ENCODE data around the gene CENPO.

- TF ChIP-seq, protein P1, sequence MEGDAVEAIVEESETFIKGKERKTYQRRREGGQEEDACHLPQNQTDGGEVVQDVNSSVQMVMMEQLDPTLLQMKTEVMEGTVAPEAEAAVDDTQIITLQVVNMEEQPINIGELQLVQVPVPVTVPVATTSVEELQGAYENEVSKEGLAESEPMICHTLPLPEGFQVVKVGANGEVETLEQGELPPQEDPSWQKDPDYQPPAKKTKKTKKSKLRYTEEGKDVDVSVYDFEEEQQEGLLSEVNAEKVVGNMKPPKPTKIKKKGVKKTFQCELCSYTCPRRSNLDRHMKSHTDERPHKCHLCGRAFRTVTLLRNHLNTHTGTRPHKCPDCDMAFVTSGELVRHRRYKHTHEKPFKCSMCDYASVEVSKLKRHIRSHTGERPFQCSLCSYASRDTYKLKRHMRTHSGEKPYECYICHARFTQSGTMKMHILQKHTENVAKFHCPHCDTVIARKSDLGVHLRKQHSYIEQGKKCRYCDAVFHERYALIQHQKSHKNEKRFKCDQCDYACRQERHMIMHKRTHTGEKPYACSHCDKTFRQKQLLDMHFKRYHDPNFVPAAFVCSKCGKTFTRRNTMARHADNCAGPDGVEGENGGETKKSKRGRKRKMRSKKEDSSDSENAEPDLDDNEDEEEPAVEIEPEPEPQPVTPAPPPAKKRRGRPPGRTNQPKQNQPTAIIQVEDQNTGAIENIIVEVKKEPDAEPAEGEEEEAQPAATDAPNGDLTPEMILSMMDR (IDR thresholded peaks at IDR 0.05 in 2 of 3, conservative IDR thresholded peaks at IDR 0.05 in 1 of 3; ENCODE audit: borderline replicate concordance in 1 of 3, insufficient read depth in 1 of 3, low read depth in 2 of 3, low read length in 2 of 3): no peak
- TF ChIP-seq, protein P2, sequence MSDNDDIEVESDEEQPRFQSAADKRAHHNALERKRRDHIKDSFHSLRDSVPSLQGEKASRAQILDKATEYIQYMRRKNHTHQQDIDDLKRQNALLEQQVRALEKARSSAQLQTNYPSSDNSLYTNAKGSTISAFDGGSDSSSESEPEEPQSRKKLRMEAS (IDR thresholded peaks at IDR 0.05): no peak
- TF ChIP-seq FOSL1 (IDR thresholded peaks at IDR 0.05; ENCODE audit: low read depth): no peak
- no peak for TF ChIP-seq EZH2 (IDR thresholded peaks at IDR 0.05)
- TF ChIP-seq POLR2AphosphoS5 (IDR thresholded peaks at IDR 0.05; ENCODE audit: low read depth, low read length): no peak
- TF ChIP-seq JUND (IDR thresholded peaks at IDR 0.05): no peak
- TF ChIP-seq CEBPB (IDR thresholded peaks at IDR 0.05; ENCODE audit: low read depth): no peak
- no peak for TF ChIP-seq POLR2A (IDR thresholded peaks at IDR 0.05; ENCODE audit: borderline replicate concordance, extremely low read depth, insufficient read depth, insufficient read length)
- no peak for TF ChIP-seq SP1 (IDR thresholded peaks at IDR 0.05; ENCODE audit: low read depth)
- no peak for TF ChIP-seq TCF7L2 (IDR thresholded peaks at IDR 0.05; ENCODE audit: borderline replicate concordance, extremely low read depth, insufficient read depth, insufficient read length)
- TF ChIP-seq YY1 (IDR thresholded peaks at IDR 0.05; ENCODE audit: extremely low read depth, insufficient replicate concordance, low read depth, low read length): no peak
These were observed 28.2 kb downstream of the CENPO start for GRCh38 chr2:24821433-24821891.
